ENCODE data around the gene EPSTI1.
A peak's percentile ranks its signal among the peaks of the same experiment; 100 is the strongest.

EPSTI1 gene

GRCh38 chr13:42973581-42973980 lies 18.5 kb downstream of the EPSTI1 start:
- Histone ChIP-seq H3K27ac (ENCODE audit: low read length) (no peak overlapping the region), H3K36me3 (ENCODE audit: control insufficient read depth, insufficient read depth, low read length) (no peaks in the 10 kb centered on the region), H3K4me1 (ENCODE audit: control insufficient read depth, insufficient read depth, low read length) (peaks cover 3% of the 10 kb centered on the region; the same call in 1 of the 2 replicates), H3K9me3 (ENCODE audit: control insufficient read depth, insufficient read depth, low read length) (no peaks in the 10 kb centered on the region), H3K27me3 (ENCODE audit: control insufficient read depth, insufficient read depth, low read length) (no peaks in the 10 kb centered on the region), H3K4me3 (ENCODE audit: low read length) (no peak overlapping the region)
- WGBS (ENCODE audit: insufficient coverage, insufficient read length) = no CpG with 5 or more reads among the region's 3 CpGs
- DNase-seq (ENCODE audit: low read depth, low spot score) = no peak

DNA sequence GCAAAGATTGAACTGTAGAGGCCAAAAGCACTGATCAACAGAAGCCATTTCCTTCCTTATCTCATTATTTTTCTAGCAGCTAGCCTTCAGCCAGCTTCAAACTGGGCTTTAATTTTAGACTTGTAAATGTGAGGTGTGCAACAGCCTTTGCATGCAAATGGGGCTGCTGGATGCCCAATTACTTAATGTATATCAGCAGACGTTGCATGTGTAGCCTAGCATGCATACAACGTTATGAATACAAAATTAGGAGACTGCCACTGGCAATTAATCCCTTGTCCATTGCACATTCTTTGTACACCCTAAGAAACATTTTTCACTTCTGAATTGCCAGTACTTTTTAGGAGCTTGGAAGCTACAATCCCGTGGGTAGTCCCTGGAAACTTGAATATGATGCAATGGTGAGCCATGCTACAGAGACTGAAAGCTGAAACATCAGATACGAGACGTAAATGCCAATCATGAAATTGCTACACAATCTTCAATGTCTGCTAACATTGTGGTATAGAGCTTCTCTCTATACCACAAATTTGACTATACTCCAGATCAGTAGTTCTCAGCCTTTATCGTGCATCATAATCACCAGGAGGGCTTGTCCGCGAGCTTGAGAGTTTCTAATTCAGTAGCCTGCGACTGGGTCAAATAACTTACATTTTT lies 20.2 kb downstream of the EPSTI1 start:
- H3K36me3 ChIP-seq (ENCODE audit: control insufficient read depth, insufficient read depth, low read length) = no peaks in the 10 kb centered on the region
- no peaks in the 10 kb centered on the region for H3K9me3 ChIP-seq (ENCODE audit: control insufficient read depth, insufficient read depth, low read length)
- no peaks in the 10 kb centered on the region for H3K27me3 ChIP-seq (ENCODE audit: control insufficient read depth, insufficient read depth, low read length)
- WGBS (ENCODE audit: insufficient coverage, insufficient read length) = no CpG with 5 or more reads among the region's 9 CpGs
- peaks cover 4% of the 10 kb centered on the region; the same call in 1 of the 2 replicates for H3K4me1 ChIP-seq (ENCODE audit: control insufficient read depth, insufficient read depth, low read length)
- H3K27ac ChIP-seq (ENCODE audit: low read length) = no peak overlapping the region
- no peak for DNase-seq (ENCODE audit: low read depth, low spot score)
- no peak overlapping the region for H3K4me3 ChIP-seq (ENCODE audit: low read length)

DNA sequence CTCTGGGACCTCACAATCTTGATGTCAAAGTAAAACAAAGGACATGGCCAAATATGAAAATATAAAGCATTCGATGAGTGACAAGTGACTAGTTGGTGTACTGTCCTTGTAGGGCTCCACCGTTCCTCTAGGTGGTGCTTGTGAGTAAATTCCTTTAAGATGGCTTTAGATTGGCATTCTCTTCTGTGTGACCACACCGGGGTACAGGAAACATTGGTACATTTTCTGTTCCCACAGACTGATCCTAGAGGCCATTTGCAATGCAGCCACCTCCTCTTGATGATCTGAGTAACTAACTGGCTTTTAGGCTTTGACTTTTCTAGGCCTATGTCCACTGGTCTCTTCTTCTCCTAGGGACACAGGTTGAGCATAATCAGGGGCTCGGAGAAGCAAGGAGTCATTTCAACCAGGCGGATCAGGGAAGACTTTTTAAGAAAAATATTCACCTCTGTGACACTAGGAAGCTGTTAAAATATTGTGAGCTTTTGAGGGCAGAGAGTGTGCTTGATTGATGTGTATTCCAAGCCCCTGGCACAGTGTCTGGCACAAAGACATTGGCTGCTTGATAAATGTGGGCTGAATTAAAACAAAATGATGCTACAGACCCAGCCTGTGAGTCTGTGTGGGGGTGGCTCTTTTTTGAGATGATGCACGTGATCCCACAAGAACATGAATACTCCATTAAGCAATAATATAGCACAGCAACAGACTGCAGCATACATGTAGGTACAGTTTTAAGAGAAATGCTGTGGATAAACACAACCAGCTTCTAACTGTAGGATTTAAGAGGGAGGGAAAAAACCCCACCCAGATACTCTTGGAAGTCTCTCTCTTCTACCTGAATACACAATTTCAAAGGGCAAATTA lies 21.0 kb downstream of the EPSTI1 start:
- no CpG with 5 or more reads among the region's 6 CpGs for WGBS (ENCODE audit: insufficient coverage, insufficient read length)
- H3K9me3 ChIP-seq (ENCODE audit: control insufficient read depth, insufficient read depth, low read length) = no peaks in the 10 kb centered on the region
- no peaks in the 10 kb centered on the region for H3K27me3 ChIP-seq (ENCODE audit: control insufficient read depth, insufficient read depth, low read length)
- H3K36me3 ChIP-seq (ENCODE audit: control insufficient read depth, insufficient read depth, low read length) = no peaks in the 10 kb centered on the region
- peaks cover 4% of the 10 kb centered on the region; the same call in 1 of the 2 replicates for H3K4me1 ChIP-seq (ENCODE audit: control insufficient read depth, insufficient read depth, low read length)
- no peak overlapping the region for H3K27ac ChIP-seq (ENCODE audit: low read length)
- no peak for DNase-seq (ENCODE audit: low read depth, low spot score)
- no peak overlapping the region for H3K4me3 ChIP-seq (ENCODE audit: low read length)

DNA sequence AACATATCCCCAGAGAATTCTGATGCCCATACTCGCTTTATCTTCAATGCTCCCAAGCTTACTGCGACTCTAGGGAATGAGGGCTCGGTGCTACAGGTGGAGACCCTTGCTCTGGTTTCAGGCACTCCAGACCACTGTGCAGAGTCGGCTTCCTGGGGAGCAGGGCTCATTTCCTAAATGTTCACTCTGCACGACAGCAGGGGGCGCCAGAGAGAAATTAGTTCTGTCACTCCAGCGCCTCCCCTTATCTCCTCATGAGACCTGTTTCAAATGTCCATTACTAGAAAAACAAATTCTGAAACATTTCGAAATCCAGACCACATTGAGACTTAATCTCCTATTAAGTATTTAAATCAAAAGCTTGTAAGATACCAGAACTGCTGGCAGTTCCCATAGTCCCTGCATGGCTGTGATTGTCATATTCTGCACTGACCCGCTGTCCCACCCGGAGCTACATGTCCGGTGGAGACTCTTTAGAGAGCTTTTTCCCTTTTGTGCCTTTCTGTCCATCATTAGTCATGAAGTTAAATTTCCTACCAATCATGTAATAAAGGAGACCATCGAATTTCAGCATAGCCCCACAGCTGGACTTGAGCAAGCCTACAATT lies 22.4 kb downstream of the EPSTI1 start:
- Histone ChIP-seq H3K36me3 (ENCODE audit: control insufficient read depth, insufficient read depth, low read length) (no peaks in the 10 kb centered on the region), H3K9me3 (ENCODE audit: control insufficient read depth, insufficient read depth, low read length) (no peaks in the 10 kb centered on the region)
- WGBS (ENCODE audit: insufficient coverage, insufficient read length) = no CpG with 5 or more reads among the region's 12 CpGs

DNA sequence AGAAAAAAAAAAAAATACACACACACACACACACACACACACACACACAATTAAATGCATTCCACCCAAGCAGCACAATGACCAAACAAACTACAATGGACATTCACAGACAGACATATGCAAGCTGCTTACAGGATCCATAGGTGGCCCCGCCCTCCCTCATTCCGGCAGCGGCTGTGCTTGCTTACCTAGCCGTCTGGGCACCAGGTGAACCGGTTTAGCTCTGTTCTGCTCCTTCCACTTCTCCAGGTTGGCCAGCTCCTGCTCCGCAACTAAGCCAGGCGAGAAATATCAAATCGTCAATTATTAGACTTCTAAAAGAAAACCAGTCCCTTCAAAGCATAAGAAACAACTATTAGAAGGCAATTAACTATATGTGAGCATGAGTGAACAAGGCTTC lies 23.1 kb downstream of the EPSTI1 start:
- no peak overlapping the region for H3K4me3 ChIP-seq (ENCODE audit: low read length)
- no peaks in the 10 kb centered on the region for H3K36me3 ChIP-seq (ENCODE audit: control insufficient read depth, insufficient read depth, low read length)
- H3K27me3 ChIP-seq (ENCODE audit: control insufficient read depth, insufficient read depth, low read length) = no peaks in the 10 kb centered on the region
- no peak overlapping the region for H3K27ac ChIP-seq (ENCODE audit: low read length)
- H3K4me1 ChIP-seq (ENCODE audit: control insufficient read depth, insufficient read depth, low read length) = peaks cover 4% of the 10 kb centered on the region; the same call in 1 of the 2 replicates
- no peaks in the 10 kb centered on the region for H3K9me3 ChIP-seq (ENCODE audit: control insufficient read depth, insufficient read depth, low read length)
- no peak for DNase-seq (ENCODE audit: low read depth, low spot score)
- no CpG with 5 or more reads among the region's 8 CpGs for WGBS (ENCODE audit: insufficient coverage, insufficient read length)

More for the DNA sequence above, 22.4 kb downstream of the EPSTI1 start:
- H3K27ac ChIP-seq (ENCODE audit: low read length) = no peak overlapping the region
- H3K4me1 ChIP-seq (ENCODE audit: control insufficient read depth, insufficient read depth, low read length) = peaks cover 4% of the 10 kb centered on the region; the same call in 1 of the 2 replicates
- no peak overlapping the region for H3K4me3 ChIP-seq (ENCODE audit: low read length)
- DNase-seq (ENCODE audit: low read depth, low spot score) = peak; percentile 58
- H3K27me3 ChIP-seq (ENCODE audit: control insufficient read depth, insufficient read depth, low read length) = no peaks in the 10 kb centered on the region

DNA sequence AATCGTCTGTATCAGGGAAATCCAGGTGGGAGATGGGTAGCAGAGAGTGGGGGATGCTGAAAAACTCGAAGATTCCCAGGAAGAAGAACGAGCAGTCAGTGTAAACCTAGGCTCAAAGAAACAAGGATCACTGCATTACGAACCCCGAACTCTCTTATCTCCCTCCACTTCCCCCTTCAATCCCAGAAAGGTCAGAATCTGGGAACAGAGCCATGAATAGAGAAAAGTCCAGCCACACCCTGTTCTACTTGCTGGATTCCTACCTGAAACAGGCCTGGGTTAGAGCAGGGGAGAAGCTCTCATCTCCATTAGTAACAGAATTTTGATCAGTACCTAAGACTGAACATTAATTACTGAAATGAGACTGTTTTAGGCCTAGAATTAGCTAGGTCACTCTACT lies 24.4 kb downstream of the EPSTI1 start:
- no CpG with 5 or more reads among the region's 5 CpGs for WGBS (ENCODE audit: insufficient coverage, insufficient read length)

DNA sequence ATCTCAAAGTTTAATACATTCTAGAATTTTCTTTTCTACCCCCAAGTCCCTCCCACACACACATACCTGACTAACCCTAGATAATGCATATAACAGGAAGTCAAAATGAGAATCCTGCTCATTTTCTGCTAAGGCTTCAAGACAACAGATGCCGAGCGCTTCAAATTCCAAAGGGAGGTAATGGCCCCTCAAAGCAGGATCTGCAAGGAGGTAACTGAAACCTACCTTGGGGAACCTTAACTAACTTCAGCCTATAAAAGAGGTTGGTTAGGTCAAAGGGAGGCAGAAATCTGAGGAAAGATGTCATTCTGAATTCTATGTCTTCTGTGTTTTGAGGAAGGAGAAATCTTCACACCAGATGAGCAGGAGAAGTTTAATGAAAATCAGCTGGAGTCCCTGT lies 26.8 kb downstream of the EPSTI1 start:
- DNase-seq (ENCODE audit: low read depth, low spot score) = no peak
- Histone ChIP-seq H3K9me3 (ENCODE audit: control insufficient read depth, insufficient read depth, low read length) (no peaks in the 10 kb centered on the region), H3K36me3 (ENCODE audit: control insufficient read depth, insufficient read depth, low read length) (no peaks in the 10 kb centered on the region), H3K4me1 (ENCODE audit: control insufficient read depth, insufficient read depth, low read length) (0 out of 2 replicates have a peak, but pooled peaks cover 2% of the 10 kb centered on the region), H3K4me3 (ENCODE audit: low read length) (no peak overlapping the region), H3K27ac (ENCODE audit: low read length) (no peak overlapping the region), H3K27me3 (ENCODE audit: control insufficient read depth, insufficient read depth, low read length) (no peaks in the 10 kb centered on the region)
- no CpG with 5 or more reads among the region's 2 CpGs for WGBS (ENCODE audit: insufficient coverage, insufficient read length)

More for the DNA sequence above, 24.4 kb downstream of the EPSTI1 start:
- Histone ChIP-seq H3K9me3 (ENCODE audit: control insufficient read depth, insufficient read depth, low read length) (no peaks in the 10 kb centered on the region), H3K27me3 (ENCODE audit: control insufficient read depth, insufficient read depth, low read length) (no peaks in the 10 kb centered on the region), H3K36me3 (ENCODE audit: control insufficient read depth, insufficient read depth, low read length) (no peaks in the 10 kb centered on the region), H3K4me1 (ENCODE audit: control insufficient read depth, insufficient read depth, low read length) (peaks cover 4% of the 10 kb centered on the region; the same call in 1 of the 2 replicates), H3K27ac (ENCODE audit: low read length) (no peak overlapping the region), H3K4me3 (ENCODE audit: low read length) (no peak overlapping the region)
- no peak for DNase-seq (ENCODE audit: low read depth, low spot score)

GRCh38 chr13:42964761-42965161 lies 27.3 kb downstream of the EPSTI1 start:
- Histone ChIP-seq H3K4me3 (ENCODE audit: low read length) (no peak overlapping the region), H3K27me3 (ENCODE audit: control insufficient read depth, insufficient read depth, low read length) (no peaks in the 10 kb centered on the region), H3K27ac (ENCODE audit: low read length) (no peak overlapping the region), H3K9me3 (ENCODE audit: control insufficient read depth, insufficient read depth, low read length) (no peaks in the 10 kb centered on the region), H3K36me3 (ENCODE audit: control insufficient read depth, insufficient read depth, low read length) (no peaks in the 10 kb centered on the region), H3K4me1 (ENCODE audit: control insufficient read depth, insufficient read depth, low read length) (0 out of 2 replicates have a peak, but pooled peaks cover 2% of the 10 kb centered on the region)
- no CpG with 5 or more reads among the region's 1 CpG for WGBS (ENCODE audit: insufficient coverage, insufficient read length)
- DNase-seq (ENCODE audit: low read depth, low spot score) = no peak

GRCh38 chr13:42959615-42960014 lies 32.4 kb downstream of the EPSTI1 start:
- no peaks in the 10 kb centered on the region for H3K4me1 ChIP-seq (ENCODE audit: control insufficient read depth, insufficient read depth, low read length)
- H3K27ac ChIP-seq (ENCODE audit: low read length) = no peak overlapping the region
- H3K9me3 ChIP-seq (ENCODE audit: control insufficient read depth, insufficient read depth, low read length) = no peaks in the 10 kb centered on the region
- H3K27me3 ChIP-seq (ENCODE audit: control insufficient read depth, insufficient read depth, low read length) = no peaks in the 10 kb centered on the region
- no peak overlapping the region for H3K4me3 ChIP-seq (ENCODE audit: low read length)
- no CpG with 5 or more reads among the region's 2 CpGs for WGBS (ENCODE audit: insufficient coverage, insufficient read length)
- no peaks in the 10 kb centered on the region for H3K36me3 ChIP-seq (ENCODE audit: control insufficient read depth, insufficient read depth, low read length)
- no peak for DNase-seq (ENCODE audit: low read depth, low spot score)

DNA sequence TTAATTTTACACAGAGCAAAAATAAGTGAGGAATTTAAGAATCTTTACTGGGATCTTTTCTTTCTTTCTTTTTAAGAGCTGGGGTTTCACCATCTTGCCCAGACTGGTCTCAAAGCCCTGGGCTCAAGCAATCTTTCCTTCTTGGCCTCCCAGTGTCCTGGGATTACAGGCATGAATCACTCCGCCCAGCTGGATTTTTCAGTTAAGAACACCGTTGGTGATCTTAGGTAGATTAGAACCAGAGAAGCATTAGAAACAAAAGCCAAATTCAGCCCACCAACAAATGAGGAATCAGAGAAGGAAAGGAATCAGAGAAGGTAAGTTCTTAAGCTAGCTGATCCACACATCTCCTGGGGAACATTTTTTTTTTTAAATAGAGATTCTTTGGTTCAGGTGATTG lies 34.2 kb downstream of the EPSTI1 start:
- Histone ChIP-seq H3K9me3 (ENCODE audit: control insufficient read depth, insufficient read depth, low read length) (no peaks in the 10 kb centered on the region), H3K36me3 (ENCODE audit: control insufficient read depth, insufficient read depth, low read length) (no peaks in the 10 kb centered on the region), H3K27ac (ENCODE audit: low read length) (no peak overlapping the region), H3K4me3 (ENCODE audit: low read length) (no peak overlapping the region), H3K27me3 (ENCODE audit: control insufficient read depth, insufficient read depth, low read length) (no peaks in the 10 kb centered on the region), H3K4me1 (ENCODE audit: control insufficient read depth, insufficient read depth, low read length) (no peaks in the 10 kb centered on the region)
- DNase-seq (ENCODE audit: low read depth, low spot score) = no peak
- WGBS (ENCODE audit: insufficient coverage, insufficient read length) = no CpG with 5 or more reads among the region's 2 CpGs

Data from iPS DF 6.9 (cell line).